Measurements from ENCODE around the gene TEX2.
"Not testable (repeated sequence)": the region's sequence is repeated elsewhere in the genome, so short reads cannot be mapped to it uniquely, and the experiment has no call there.

TEX2 gene

DNA sequence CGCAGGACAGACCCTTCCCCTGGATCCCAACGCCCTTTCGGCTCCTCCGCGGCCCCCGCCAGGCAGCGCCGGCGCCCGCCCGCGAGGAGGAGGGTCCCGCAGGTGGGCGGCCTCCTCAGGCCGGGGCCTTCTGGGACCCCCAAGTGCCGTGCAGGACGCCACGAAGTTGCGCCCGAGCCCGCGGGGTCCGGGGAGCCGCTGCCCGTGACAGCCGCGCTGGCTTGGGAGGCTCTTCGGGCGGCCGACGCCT lies 133.6 kb downstream of the TEX2 start:
- peak overlapping the region; percentile 74 for H3K27ac ChIP-seq (ENCODE audit: low read length)
- H3K4me3 ChIP-seq (ENCODE audit: low read depth in 1 of 2, low read length in 2 of 2), result peak overlapping the region; percentile 76 to 81
- H3K4me1 ChIP-seq (ENCODE audit: control insufficient read depth in 1 of 2, insufficient read depth in 2 of 2, low read length in 2 of 2), result peaks cover 0 to 11% of the 10 kb centered on the region in 2 donors
- H3K27me3 ChIP-seq (ENCODE audit: low read depth, low read length), result no peaks in the 10 kb centered on the region
- no peaks in the 10 kb centered on the region for H3K9me3 ChIP-seq (ENCODE audit: control insufficient read depth in 1 of 2, low read length in 2 of 2)
- no peaks in the 10 kb centered on the region for H3K36me3 ChIP-seq (ENCODE audit: control insufficient read depth in 1 of 2, insufficient read depth in 2 of 2, low read length in 2 of 2)

- Histone ChIP-seq H3K4me1 (ENCODE audit: control insufficient read depth in 1 of 2, insufficient read depth in 2 of 2, low read length in 2 of 2) (peaks cover 0 to 11% of the 10 kb centered on the region in 2 donors), H3K4me3 (ENCODE audit: low read depth in 1 of 2, low read length in 2 of 2) (peak overlapping the region; percentile 76 to 81), H3K9me3 (ENCODE audit: control insufficient read depth in 1 of 2, low read length in 2 of 2) (no peaks in the 10 kb centered on the region), H3K27ac (ENCODE audit: low read length) (peak overlapping the region; percentile 74), H3K27me3 (ENCODE audit: low read depth, low read length) (no peaks in the 10 kb centered on the region), H3K36me3 (ENCODE audit: control insufficient read depth in 1 of 2, insufficient read depth in 2 of 2, low read length in 2 of 2) (no peaks in the 10 kb centered on the region)
These were observed 134.1 kb downstream of the TEX2 start for GRCh38 chr17:64128787-64129514.

DNA sequence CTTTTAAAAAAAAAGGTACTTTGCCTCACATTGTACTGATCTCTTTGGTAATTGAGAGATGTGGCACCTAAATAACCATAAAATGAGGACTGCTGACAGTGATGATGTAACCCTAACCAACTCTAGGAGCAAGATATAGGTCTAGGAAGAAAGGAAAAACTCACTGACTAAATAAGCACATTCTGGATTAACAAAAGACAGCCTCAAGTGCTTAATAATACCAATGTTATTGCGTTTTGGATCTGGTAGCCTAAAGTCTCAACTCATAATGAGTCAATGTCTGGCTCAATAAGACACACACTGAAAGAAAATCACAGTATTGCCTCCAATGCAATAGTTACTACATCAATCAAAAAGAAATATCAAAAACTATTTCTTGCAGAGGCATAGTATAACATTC lies 136.1 kb downstream of the TEX2 start:
- Histone ChIP-seq H3K4me3 (ENCODE audit: low read depth in 1 of 2, low read length in 2 of 2) (no peak overlapping the region), H3K4me1 (ENCODE audit: control insufficient read depth in 1 of 2, insufficient read depth in 2 of 2, low read length in 2 of 2) (peaks cover 0 to 11% of the 10 kb centered on the region in 2 donors), H3K27me3 (ENCODE audit: low read depth, low read length) (no peaks in the 10 kb centered on the region), H3K9me3 (ENCODE audit: control insufficient read depth in 1 of 2, low read length in 2 of 2) (no peaks in the 10 kb centered on the region), H3K27ac (ENCODE audit: low read length) (no peak overlapping the region), H3K36me3 (ENCODE audit: control insufficient read depth in 1 of 2, insufficient read depth in 2 of 2, low read length in 2 of 2) (no peaks in the 10 kb centered on the region)

GRCh38 chr17:64125937-64126336 lies 137.1 kb downstream of the TEX2 start:
- Histone ChIP-seq H3K27ac (ENCODE audit: low read length) (no peak overlapping the region), H3K27me3 (ENCODE audit: low read depth, low read length) (no peaks in the 10 kb centered on the region), H3K36me3 (ENCODE audit: control insufficient read depth in 1 of 2, insufficient read depth in 2 of 2, low read length in 2 of 2) (no peaks in the 10 kb centered on the region), H3K4me1 (ENCODE audit: control insufficient read depth in 1 of 2, insufficient read depth in 2 of 2, low read length in 2 of 2) (peaks cover 0 to 11% of the 10 kb centered on the region in 2 donors), H3K4me3 (ENCODE audit: low read depth in 1 of 2, low read length in 2 of 2) (no peak overlapping the region), H3K9me3 (ENCODE audit: control insufficient read depth in 1 of 2, low read length in 2 of 2) (no peaks in the 10 kb centered on the region)

DNA sequence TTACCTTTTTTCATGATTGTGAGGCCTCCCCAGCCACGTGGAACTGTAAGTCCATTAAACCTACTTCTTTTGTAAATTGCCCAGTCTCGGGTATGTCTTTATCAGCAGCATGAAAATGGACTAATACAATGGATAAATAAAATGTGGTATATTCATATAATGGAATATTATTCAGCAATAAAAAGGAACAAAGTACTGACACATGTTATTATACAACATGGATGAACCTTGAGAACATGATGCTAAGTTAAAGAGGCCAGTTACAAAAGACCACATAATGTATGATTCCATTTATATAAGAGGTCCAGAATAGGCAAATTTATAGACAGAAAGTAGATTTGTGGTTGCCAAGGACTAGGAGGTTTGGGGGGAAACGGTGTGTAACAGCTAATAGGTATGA lies 138.5 kb downstream of the TEX2 start:
- Histone ChIP-seq H3K36me3 (ENCODE audit: control insufficient read depth in 1 of 2, insufficient read depth in 2 of 2, low read length in 2 of 2) (no peaks in the 10 kb centered on the region), H3K9me3 (ENCODE audit: control insufficient read depth in 1 of 2, low read length in 2 of 2) (no peaks in the 10 kb centered on the region), H3K27me3 (ENCODE audit: low read depth, low read length) (no peaks in the 10 kb centered on the region), H3K4me1 (ENCODE audit: control insufficient read depth in 1 of 2, insufficient read depth in 2 of 2, low read length in 2 of 2) (peaks cover 0 to 11% of the 10 kb centered on the region in 2 donors), H3K27ac (ENCODE audit: low read length) (no peak overlapping the region), H3K4me3 (ENCODE audit: low read depth in 1 of 2, low read length in 2 of 2) (no peak overlapping the region)

GRCh38 chr17:64123114-64123513 lies 139.9 kb downstream of the TEX2 start:
- H3K27ac ChIP-seq (ENCODE audit: low read length), result no peak overlapping the region
- no peaks in the 10 kb centered on the region for H3K36me3 ChIP-seq (ENCODE audit: control insufficient read depth in 1 of 2, insufficient read depth in 2 of 2, low read length in 2 of 2)
- no peak overlapping the region for H3K4me3 ChIP-seq (ENCODE audit: low read depth in 1 of 2, low read length in 2 of 2)
- H3K27me3 ChIP-seq (ENCODE audit: low read depth, low read length), result no peaks in the 10 kb centered on the region
- peaks cover 8 to 9% of the 10 kb centered on the region in 2 donors for H3K4me1 ChIP-seq (ENCODE audit: control insufficient read depth in 1 of 2, insufficient read depth in 2 of 2, low read length in 2 of 2)
- no peaks in the 10 kb centered on the region for H3K9me3 ChIP-seq (ENCODE audit: control insufficient read depth in 1 of 2, low read length in 2 of 2)

DNA sequence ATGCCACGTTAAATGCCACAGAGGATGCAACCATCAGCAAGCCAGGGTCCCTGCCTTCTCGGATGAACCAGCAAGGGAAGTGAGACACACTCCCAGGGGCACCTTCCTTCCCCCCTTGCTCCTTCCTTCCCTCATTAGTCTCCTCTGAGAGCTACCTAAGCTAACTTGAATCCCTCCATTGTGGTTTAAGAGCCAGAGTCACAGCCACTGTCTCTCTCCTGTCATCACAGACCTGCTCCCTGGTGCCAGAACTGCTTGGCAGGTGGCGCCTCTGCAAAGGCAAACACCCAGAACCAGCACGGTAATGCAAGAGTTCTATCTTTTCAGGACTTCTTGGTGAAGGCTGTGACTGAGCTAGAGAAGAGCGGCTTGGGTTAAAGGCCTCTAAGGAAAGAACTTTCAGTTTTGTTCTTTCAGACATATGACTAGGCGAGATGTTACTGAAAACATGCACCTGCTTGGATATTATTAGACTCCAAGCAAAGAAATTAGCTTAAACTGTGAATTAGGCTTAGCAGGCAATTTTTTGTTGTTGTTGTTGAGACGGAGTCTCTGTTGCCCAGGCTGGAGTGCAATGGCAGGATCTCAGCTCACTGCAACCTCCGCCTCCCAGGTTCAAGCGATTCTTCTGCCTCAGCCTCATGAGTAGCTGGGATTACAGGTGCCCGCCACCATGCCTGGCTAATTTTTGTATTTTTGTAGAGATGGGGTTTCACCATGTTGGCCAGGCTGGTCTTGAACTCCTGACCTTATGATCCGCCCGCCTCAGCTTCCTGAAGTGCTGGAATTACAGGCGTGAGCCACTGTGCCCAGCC lies 141.9 kb downstream of the TEX2 start:
- not testable (repeated sequence) for H3K36me3 ChIP-seq (ENCODE audit: control insufficient read depth in 1 of 2, insufficient read depth in 2 of 2, low read length in 2 of 2); H3K4me3 ChIP-seq (ENCODE audit: low read depth in 1 of 2, low read length in 2 of 2); H3K27me3 ChIP-seq (ENCODE audit: low read depth, low read length); H3K9me3 ChIP-seq (ENCODE audit: control insufficient read depth in 1 of 2, low read length in 2 of 2)
- H3K4me1 ChIP-seq (ENCODE audit: control insufficient read depth in 1 of 2, insufficient read depth in 2 of 2, low read length in 2 of 2), result peaks cover 9 to 10% of the 10 kb centered on the region in 2 donors
- peak overlapping the region; percentile 1 for H3K27ac ChIP-seq (ENCODE audit: low read length)

DNA sequence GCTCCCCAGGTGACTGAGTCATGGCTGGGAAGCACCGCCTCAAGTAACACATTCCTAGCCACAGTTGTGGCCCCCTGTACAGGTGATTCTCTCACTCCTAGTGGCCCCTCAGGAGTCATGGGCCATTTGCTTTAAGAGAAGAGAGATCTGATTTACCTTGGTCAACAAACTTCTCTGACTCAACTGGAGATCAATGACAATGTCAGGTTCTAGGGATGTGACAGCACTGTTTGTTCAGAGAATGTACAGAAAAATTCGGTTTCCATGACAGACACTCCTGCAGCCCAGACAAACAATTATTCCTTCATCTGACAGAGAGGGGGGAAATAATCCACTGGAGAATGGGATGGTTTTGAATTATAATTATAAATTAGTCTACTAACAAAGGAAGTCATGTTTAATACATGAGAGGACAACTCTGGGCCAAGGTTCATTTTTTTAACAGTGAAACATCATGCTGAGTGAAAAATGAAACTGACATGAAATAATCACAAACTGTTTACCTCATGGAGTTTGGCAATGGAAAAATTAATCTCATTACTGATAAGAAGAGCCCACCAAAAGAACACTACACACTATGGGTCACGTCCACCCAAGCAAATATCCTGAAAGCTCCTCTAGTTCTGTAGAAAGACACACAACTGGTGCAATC lies 142.8 kb downstream of the TEX2 start:
- Histone ChIP-seq H3K9me3 (ENCODE audit: control insufficient read depth in 1 of 2, low read length in 2 of 2) (no peaks in the 10 kb centered on the region), H3K27me3 (ENCODE audit: low read depth, low read length) (no peaks in the 10 kb centered on the region), H3K4me3 (ENCODE audit: low read depth in 1 of 2, low read length in 2 of 2) (no peak overlapping the region), H3K27ac (ENCODE audit: low read length) (no peak overlapping the region), H3K4me1 (ENCODE audit: control insufficient read depth in 1 of 2, insufficient read depth in 2 of 2, low read length in 2 of 2) (peaks cover 9 to 10% of the 10 kb centered on the region in 2 donors), H3K36me3 (ENCODE audit: control insufficient read depth in 1 of 2, insufficient read depth in 2 of 2, low read length in 2 of 2) (no peaks in the 10 kb centered on the region)

DNA sequence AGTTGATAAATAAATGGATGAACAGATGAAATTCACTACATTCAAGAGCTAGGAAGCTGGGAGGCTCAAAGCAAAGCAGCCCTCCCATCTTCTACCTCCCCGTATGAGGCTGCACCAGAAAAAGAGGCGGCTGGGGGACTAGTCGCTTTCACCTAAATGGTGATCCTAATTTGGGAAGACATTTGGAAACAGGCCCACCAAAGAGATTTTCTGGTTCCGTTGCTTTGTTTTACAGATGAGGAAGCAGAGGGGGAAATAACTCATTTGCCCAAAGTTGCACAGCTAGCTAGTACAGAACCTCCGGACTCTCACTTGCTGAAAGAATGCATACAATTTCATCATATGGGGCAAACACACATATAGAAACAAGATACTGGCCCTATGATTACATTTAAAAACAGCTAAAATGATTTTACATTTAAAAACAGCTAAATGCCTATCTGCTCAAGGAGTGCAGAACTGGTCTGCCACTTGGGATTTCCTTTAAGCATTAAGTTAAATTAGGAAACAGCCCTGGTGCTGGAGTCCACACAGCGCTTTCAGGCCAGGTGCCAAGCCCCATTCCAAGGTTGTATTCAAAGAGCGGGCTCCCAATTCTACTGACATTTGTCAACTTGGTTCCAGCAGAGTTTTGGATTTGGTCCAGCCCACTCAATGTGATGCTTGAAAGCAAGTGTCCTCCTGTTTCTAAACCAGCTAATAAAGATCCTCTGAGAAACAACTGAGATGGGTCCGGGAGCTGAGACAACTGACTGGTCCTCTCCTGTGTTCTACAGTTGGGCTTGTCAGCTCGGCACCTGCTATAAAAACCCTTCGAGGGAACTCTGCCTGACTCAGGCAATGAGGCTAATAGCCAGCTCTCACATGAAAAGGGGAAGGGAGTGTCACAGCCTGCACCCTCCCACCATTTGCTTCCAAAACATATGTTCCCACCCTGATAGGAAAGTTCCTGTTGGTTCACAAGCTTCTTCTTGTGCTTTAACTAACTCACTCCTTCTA lies 144.8 kb downstream of the TEX2 start:
- no peak overlapping the region for H3K4me3 ChIP-seq (ENCODE audit: low read depth in 1 of 2, low read length in 2 of 2)
- H3K27me3 ChIP-seq (ENCODE audit: low read depth, low read length), result no peaks in the 10 kb centered on the region
- no peak overlapping the region for H3K27ac ChIP-seq (ENCODE audit: low read length)

DNA sequence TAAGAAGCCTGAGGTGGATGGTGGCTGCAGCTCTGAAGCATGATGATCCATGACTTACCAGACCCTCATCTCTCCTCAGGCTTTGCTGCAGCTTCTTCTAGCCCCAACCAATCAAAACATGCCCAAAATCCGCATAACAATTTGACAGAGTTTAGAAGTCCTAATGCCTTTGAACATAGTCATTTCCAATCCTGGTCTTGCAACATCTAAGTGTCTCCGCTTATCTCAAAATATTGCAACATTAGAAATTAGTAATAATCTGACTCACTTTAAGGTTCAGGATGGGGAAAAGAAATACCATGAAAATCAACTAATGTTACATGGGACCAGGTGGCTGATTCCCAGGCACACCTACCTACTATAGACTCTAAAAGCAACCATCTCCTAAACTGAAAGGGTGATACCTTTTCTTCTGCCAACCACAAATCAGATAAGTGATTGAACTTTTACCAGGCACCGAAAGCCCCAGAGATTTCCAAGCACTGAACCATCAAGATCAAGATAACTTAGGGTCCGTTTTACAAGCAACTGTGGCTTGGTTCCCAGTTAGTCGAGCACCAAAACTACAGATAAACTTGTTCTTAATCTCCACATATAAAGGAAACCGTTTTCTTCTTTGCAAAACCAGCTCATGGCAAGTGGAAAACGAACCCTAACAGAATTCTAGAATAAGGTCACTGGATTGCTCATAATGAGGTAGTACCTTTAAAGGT lies 147.1 kb downstream of the TEX2 start:
- H3K4me1 ChIP-seq (ENCODE audit: control insufficient read depth in 1 of 2, insufficient read depth in 2 of 2, low read length in 2 of 2), result peaks cover 9 to 10% of the 10 kb centered on the region in 2 donors
- no peak overlapping the region for H3K27ac ChIP-seq (ENCODE audit: low read length)
- no peaks in the 10 kb centered on the region for H3K9me3 ChIP-seq (ENCODE audit: control insufficient read depth in 1 of 2, low read length in 2 of 2)
- H3K4me3 ChIP-seq (ENCODE audit: low read depth in 1 of 2, low read length in 2 of 2), result no peak overlapping the region
- no peaks in the 10 kb centered on the region for H3K36me3 ChIP-seq (ENCODE audit: control insufficient read depth in 1 of 2, insufficient read depth in 2 of 2, low read length in 2 of 2)
- H3K27me3 ChIP-seq (ENCODE audit: low read depth, low read length), result no peaks in the 10 kb centered on the region

More for the DNA sequence above, 144.8 kb downstream of the TEX2 start:
- Histone ChIP-seq H3K4me1 (ENCODE audit: control insufficient read depth in 1 of 2, insufficient read depth in 2 of 2, low read length in 2 of 2) (peaks cover 9 to 10% of the 10 kb centered on the region in 2 donors), H3K36me3 (ENCODE audit: control insufficient read depth in 1 of 2, insufficient read depth in 2 of 2, low read length in 2 of 2) (no peaks in the 10 kb centered on the region), H3K9me3 (ENCODE audit: control insufficient read depth in 1 of 2, low read length in 2 of 2) (no peaks in the 10 kb centered on the region)
